BJ (cell line): Measurements from ENCODE around the gene EPHX1. TPM values are rescaled to one million over a fixed set of nuclear protein-coding genes. Genes with fewer than 3 reads are reported as not detected.
"Not testable (repeated sequence)": the region's sequence is repeated elsewhere in the genome, so short reads cannot be mapped to it uniquely, and the experiment has no call there.

Experiments used
- CTCF ChIA-PET: fragments of 350-600 bp; formaldehyde crosslinking; extraction: SDS; loops from one replicate; lab custom pipeline; 2021; ENCODE audit warnings: antibody characterized with exemption, inconsistent platforms; lab: Yijun Ruan, JAX
- POLR2A ChIA-PET: fragments of 300-600 bp; sonication (Branson Sonifier 250); formaldehyde crosslinking; extraction: SDS; loops from one replicate; lab custom pipeline; 2021; ENCODE audit warnings: antibody characterized with exemption; lab: Charles Lee
- DNase-seq: peaks from one replicate; pipeline ENCODE4 v3.0.0-alpha.2; 2011; ENCODE audit warnings: low read depth
- H3K27me3 ChIP-seq: 2 replicates; pipeline ENCODE4 v1.6.0; 2011; ENCODE audit warnings: low read length; ENCODE audit not compliant: control insufficient read depth, insufficient read depth
- H3K36me3 ChIP-seq: 2 replicates; pipeline ENCODE4 v1.5.1; 2011; ENCODE audit warnings: low read length; ENCODE audit not compliant: control insufficient read depth, insufficient read depth
- H3K4me3 ChIP-seq: 2 replicates; pipeline ENCODE4 v1.5.1; 2011; ENCODE audit warnings: low read depth, mild to moderate bottlenecking, control low read depth, low read length
- CTCF ChIP-seq: IDR thresholded peaks from 2 replicates; pipeline ENCODE4 v1.5.1; 2011; ENCODE audit warnings: low read depth, mild to moderate bottlenecking, control low read depth, inconsistent platforms, low read length, moderate library complexity; ENCODE audit not compliant: insufficient read depth
- polyA plus RNA-seq: library from polyadenylated mRNA; depleted of rRNA; stranded (reverse); fragments of >200 nt; gene quantifications from 2 replicates; pipeline ENCODE4 v1.2.3, GENCODE V29; 2011

The EPHX1 gene
- polyA plus RNA-seq, 1 experiment = 34.3 TPM

GRCh38 chr1:225834417-225835329, 24.7 kb downstream of the EPHX1 start:
- CTCF ChIA-PET = interaction anchor here (0.6 to 3.1 kb wide), 7 partner anchors 10 to 360 kb away, joined by 3 to 12 read pairs (median 4); partner anchors contain the start of gene SRP9
- POLR2A ChIA-PET = interaction anchor here (0.5 to 0.8 kb wide), 4 partner anchors 20 to 350 kb away, joined by 3 to 10 read pairs (median 8); partner anchors contain the start of gene EPHX1
- peaks cover 5% of the 10 kb centered on the region; the same call in 1 of the 2 replicates for H3K36me3 ChIP-seq
- no peak overlapping the region for H3K4me3 ChIP-seq
- H3K27me3 ChIP-seq = no peaks in the 10 kb centered on the region
- no peak for TF ChIP-seq CTCF
- DNase-seq = peak; percentile 39

DNA sequence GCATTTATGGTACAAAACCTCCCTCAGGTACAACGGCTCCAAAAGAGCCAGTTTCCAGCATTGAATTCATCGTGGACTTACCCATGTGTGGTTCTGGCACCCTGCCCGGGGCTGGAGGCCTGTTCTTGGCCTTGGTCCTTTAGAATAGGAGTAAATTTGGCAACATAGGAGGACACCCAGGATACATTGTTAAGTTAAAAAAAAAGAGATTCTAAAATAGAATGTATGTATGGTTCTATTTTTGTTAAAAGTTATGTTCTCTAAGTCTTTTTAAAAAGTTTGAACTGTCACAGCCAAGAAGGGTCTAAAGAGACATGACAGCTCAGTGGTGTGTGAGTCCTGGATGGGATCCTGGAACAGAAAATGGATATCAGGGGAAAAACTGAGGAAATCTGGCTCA, 25.9 kb downstream of the EPHX1 start:
- TF ChIP-seq CTCF = no peak
- ChIA-PET CTCF (interaction anchor here (0.9 to 1.1 kb wide), 2 partner anchors 152 to 360 kb away, joined by 3 read pairs; no protein-coding TSS in a partner anchor), POLR2A (no interaction called here)
- no peak for DNase-seq
- H3K4me3 ChIP-seq = no peak overlapping the region
- peaks cover 5% of the 10 kb centered on the region; the same call in 1 of the 2 replicates for H3K36me3 ChIP-seq
- no peaks in the 10 kb centered on the region for H3K27me3 ChIP-seq

DNA sequence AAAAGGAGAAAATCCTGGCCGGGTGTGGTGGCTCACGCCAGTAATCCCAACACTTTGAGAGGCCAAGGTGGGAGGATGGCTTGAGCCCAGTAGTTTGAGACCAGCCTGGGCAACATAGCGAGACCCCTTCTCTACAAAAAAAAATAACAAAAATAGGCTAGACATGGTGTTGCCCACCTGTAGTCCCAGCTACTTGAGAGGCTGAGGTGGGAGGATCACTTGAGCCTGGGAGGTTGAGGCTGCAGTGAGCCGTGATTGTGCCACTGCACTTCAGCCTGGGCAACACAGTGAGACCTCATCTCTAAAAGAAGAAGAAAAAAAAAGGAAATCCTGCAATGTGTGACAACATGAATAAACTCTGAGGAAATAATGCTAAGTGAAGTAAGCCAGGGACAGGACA, 26.4 kb downstream of the EPHX1 start:
- H3K36me3 ChIP-seq, DNase-seq, POLR2A ChIA-PET, H3K4me3 ChIP-seq, H3K27me3 ChIP-seq: not testable (repeated sequence)
- CTCF ChIA-PET = interaction anchor here (0.6 to 0.9 kb wide), 2 partner anchors 62 to 361 kb away, joined by 3 read pairs; no protein-coding TSS in a partner anchor

GRCh38 chr1:225838793-225839192, 28.9 kb downstream of the EPHX1 start:
- Histone ChIP-seq H3K36me3 (peaks cover 8% of the 10 kb centered on the region; the same call in 1 of the 2 replicates), H3K4me3 (no peak overlapping the region), H3K27me3 (no peaks in the 10 kb centered on the region)
- no peak for DNase-seq
- POLR2A ChIA-PET = no interaction called here
- no peak for TF ChIP-seq CTCF
- CTCF ChIA-PET = no interaction called here

- H3K36me3 ChIP-seq = peaks cover 12% of the 10 kb centered on the region
- H3K4me3 ChIP-seq = no peak overlapping the region
- ChIA-PET CTCF (interaction anchor here (0.7 to 1.9 kb wide), 4 partner anchors 13 to 365 kb away, joined by 3 to 8 read pairs (median 4); partner anchors contain the start of gene SRP9), POLR2A (no interaction called here)
- no peaks in the 10 kb centered on the region for H3K27me3 ChIP-seq
- DNase-seq = no peak
- TF ChIP-seq CTCF = no peak
Measured at GRCh38 chr1:225840223-225840610, 30.3 kb downstream of the EPHX1 start.
